ENCODE results near the gene EMCN. TPM values are rescaled to one million over a fixed set of nuclear protein-coding genes. Genes with fewer than 3 reads are reported as not detected.

The EMCN gene, protein sequence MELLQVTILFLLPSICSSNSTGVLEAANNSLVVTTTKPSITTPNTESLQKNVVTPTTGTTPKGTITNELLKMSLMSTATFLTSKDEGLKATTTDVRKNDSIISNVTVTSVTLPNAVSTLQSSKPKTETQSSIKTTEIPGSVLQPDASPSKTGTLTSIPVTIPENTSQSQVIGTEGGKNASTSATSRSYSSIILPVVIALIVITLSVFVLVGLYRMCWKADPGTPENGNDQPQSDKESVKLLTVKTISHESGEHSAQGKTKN
- total RNA-seq: under 0.01 and 0.12 TPM in 2 replicates

DNA sequence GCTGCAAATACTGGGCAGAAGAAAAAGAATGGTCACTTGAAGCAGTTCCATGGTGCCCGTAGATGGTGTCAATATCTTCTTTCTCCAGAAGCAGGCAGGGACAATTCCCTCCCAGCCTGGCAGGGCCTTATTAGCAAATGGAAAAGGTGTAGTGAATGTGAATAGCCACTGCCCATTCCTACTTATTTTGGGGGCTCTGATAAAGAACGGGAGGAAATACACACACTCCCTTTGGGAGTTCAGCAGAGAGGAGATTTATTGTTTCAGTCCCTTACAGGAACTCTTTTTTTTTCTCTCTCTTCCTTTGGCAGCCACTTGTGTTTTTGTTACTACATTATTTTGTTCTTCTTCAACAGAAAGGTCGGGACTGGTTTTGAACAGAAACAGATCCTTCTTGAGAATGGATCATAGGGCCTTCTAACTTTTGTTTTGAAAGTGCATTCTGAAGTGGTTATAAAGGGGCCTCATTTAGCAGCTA, at the start of gene EMCN:
TSS of gene EMCN (minus strand) at position 159 of the 478 bp plus-strand sequence. CDS start at position 51, 108 bp downstream.

Measured in uterine smooth muscle cell (primary cell).